GM18870 (cell line): ENCODE results near the gene IER5.

ENCODE experiments used
- ATAC-seq: cut with Tn5 transposase; IDR thresholded peaks from one replicate; pipeline ENCODE4 v1.9.1; 2021; ENCODE audit warnings: moderate library complexity; ENCODE audit not compliant: unreplicated experiment

Gene IER5

GRCh38 chr1:181133441-181133951, 45.0 kb downstream of the IER5 start:
- no peak for ATAC-seq

GRCh38 chr1:181133969-181134418, 45.5 kb downstream of the IER5 start:
- ATAC-seq, result no peak

GRCh38 chr1:181134543-181135436, 46.3 kb downstream of the IER5 start:
- peak; percentile 33 for ATAC-seq

- no peak for ATAC-seq
Observed at GRCh38 chr1:181135437-181135731, 46.9 kb downstream of the IER5 start.

- ATAC-seq, result no peak
Observed at GRCh38 chr1:181135815-181136737, 47.6 kb downstream of the IER5 start.

GRCh38 chr1:181136738-181137122, 48.2 kb downstream of the IER5 start:
- no peak for ATAC-seq

- no peak for ATAC-seq
Observed at GRCh38 chr1:181137217-181137743, 48.8 kb downstream of the IER5 start.

GRCh38 chr1:181139631-181140061, 51.1 kb downstream of the IER5 start:
- ATAC-seq, result no peak

- no peak for ATAC-seq
Observed at GRCh38 chr1:181140398-181140797, 51.9 kb downstream of the IER5 start.

- ATAC-seq, result no peak
Observed at GRCh38 chr1:181140891-181141290, 52.4 kb downstream of the IER5 start.

GRCh38 chr1:181141431-181141910, 53.0 kb downstream of the IER5 start:
- ATAC-seq, result no peak
